Fibroblast of lung (primary cell): ENCODE data around the gene ANO2. TPM values are rescaled to one million over a fixed set of nuclear protein-coding genes. Genes with fewer than 3 reads are reported as not detected.
A peak's percentile ranks its signal among the peaks of the same experiment; 100 is the strongest.

Experiments
- DNase-seq, 2 donors: peaks; one replicate each; pipeline versions ENCODE4 v3.0.0 to v3.0.0-alpha.2; 2010; ENCODE audit warnings: low read depth in 2 of 2
- H2AFZ ChIP-seq: 2 replicates; pipeline ENCODE4 v1.5.1; 2012; ENCODE audit warnings: low read length, control low read depth, inconsistent platforms
- H3K27ac ChIP-seq: 2 replicates; pipeline ENCODE4 v1.5.1; 2011; ENCODE audit warnings: low read length, control low read depth; ENCODE audit not compliant: insufficient read depth
- H3K27me3 ChIP-seq: 2 replicates; pipeline ENCODE4 v1.5.1; 2011; ENCODE audit warnings: mild to moderate bottlenecking, low read length; ENCODE audit not compliant: control insufficient read depth, insufficient read depth
- H3K36me3 ChIP-seq: 2 replicates; pipeline ENCODE4 v1.5.1; 2011; ENCODE audit warnings: low read length; ENCODE audit not compliant: control insufficient read depth, insufficient read depth
- H3K4me1 ChIP-seq: 2 replicates; pipeline ENCODE4 v1.5.1; 2011; ENCODE audit warnings: low read length; ENCODE audit not compliant: control insufficient read depth, insufficient read depth; ENCODE audit errors: extremely low read depth
- H3K4me2 ChIP-seq: 2 replicates; pipeline ENCODE4 v1.5.1; 2011; ENCODE audit warnings: low read length, control low read depth; ENCODE audit not compliant: insufficient read depth; ENCODE audit errors: extremely low read depth
- H3K4me3 ChIP-seq, 4 experiments: fragments of 200-600 bp in 1 of 4; sonication (generic) in 1 of 4; replicated peaks in 1 of 4; 2 replicates each; pipeline ENCODE4 v1.5.1; 2011 to 2016; ENCODE audit warnings: low read length in 4 of 4, low read depth in 3 of 4, mild to moderate bottlenecking in 3 of 4, control low read depth in 2 of 4, inconsistent platforms in 1 of 4, mixed read lengths in 1 of 4; ENCODE audit not compliant: insufficient read depth in 1 of 4; ENCODE audit errors: control extremely low read depth in 1 of 4
- H3K79me2 ChIP-seq: 2 replicates; pipeline ENCODE4 v1.5.1; 2012; ENCODE audit warnings: mild to moderate bottlenecking, low read length, inconsistent platforms; ENCODE audit not compliant: control insufficient read depth, insufficient read depth
- H3K9ac ChIP-seq: 2 replicates; pipeline ENCODE4 v1.5.1; 2011; ENCODE audit warnings: mild to moderate bottlenecking, low read length, control low read depth; ENCODE audit not compliant: insufficient read depth
- H3K9me3 ChIP-seq: 2 replicates; pipeline ENCODE4 v1.5.1; 2012; ENCODE audit warnings: low read depth, low read length; ENCODE audit not compliant: control insufficient read depth, insufficient read depth
- H4K20me1 ChIP-seq: 2 replicates; pipeline ENCODE4 v1.5.1; 2011; ENCODE audit warnings: low read length; ENCODE audit not compliant: control insufficient read depth, insufficient read depth; ENCODE audit errors: extremely low read depth
- CTCF ChIP-seq, 2 donors: IDR thresholded peaks in 1 of 2; conservative IDR thresholded peaks in 1 of 2; 1 replicate in 1 of 2; 2 replicates in 1 of 2; pipeline ENCODE4 v1.5.1; 2011 to 2012; ENCODE audit warnings: low read length in 2 of 2, control low read depth in 1 of 2, inconsistent platforms in 1 of 2, low read depth in 1 of 2, mild to moderate bottlenecking in 1 of 2
- EZH2 ChIP-seq: IDR thresholded peaks from 2 replicates; pipeline ENCODE4 v1.5.1; 2012; ENCODE audit warnings: low read length, control low read depth, mild to moderate bottlenecking; ENCODE audit errors: missing control alignments
- polyA plus RNA-seq, 2 donors: library from polyadenylated mRNA; depleted of rRNA in 1 of 2; stranded (reverse) in 1 of 2; unstranded in 1 of 2; fragments of >200 nt; gene quantifications; 2 replicates each; pipeline ENCODE4 v1.2.1, GENCODE V29; 2011 to 2012; ENCODE audit warnings: missing spikeins in 1 of 2
- total RNA-seq: library from RNA; depleted of rRNA; stranded (reverse); fragments of >200 nt; gene quantifications from 2 replicates; pipeline ENCODE4 v1.2.1, GENCODE V29; 2014

The ANO2 gene
- total and polyA plus RNA-seq, 2 donors (not counting 1 experiment from before 2014, with no cell fraction given) = 0.15 to 0.17 TPM

- H2AFZ ChIP-seq = no peak overlapping the region
- H4K20me1 ChIP-seq = no peaks in the 10 kb centered on the region
- H3K9me3 ChIP-seq = no peaks in the 10 kb centered on the region
- no peaks in the 10 kb centered on the region for H3K36me3 ChIP-seq
- H3K4me2 ChIP-seq = no peak overlapping the region
- H3K27me3 ChIP-seq = no peaks in the 10 kb centered on the region
- H3K4me1 ChIP-seq = no peaks in the 10 kb centered on the region
- H3K9ac ChIP-seq = no peak overlapping the region
- DNase-seq = no peak
- H3K4me3 ChIP-seq = no peak overlapping the region
- H3K79me2 ChIP-seq = no peaks in the 10 kb centered on the region
- no peak overlapping the region for H3K27ac ChIP-seq
- TF ChIP-seq EZH2 = no peak
- TF ChIP-seq CTCF (conservative IDR thresholded peaks at IDR 0.05 in 1 of 2, IDR thresholded peaks at IDR 0.05 in 1 of 2; ENCODE audit: low read depth in 1 of 2, low read length in 2 of 2) = no peak
Measured at GRCh38 chr12:5581019-5581418, 364.0 kb downstream of the ANO2 start.

- H3K36me3 ChIP-seq = no peaks in the 10 kb centered on the region
- no peak overlapping the region for H3K4me2 ChIP-seq
- TF ChIP-seq CTCF (conservative IDR thresholded peaks at IDR 0.05 in 1 of 2, IDR thresholded peaks at IDR 0.05 in 1 of 2; ENCODE audit: low read depth in 1 of 2, low read length in 2 of 2) (no peak), EZH2 (no peak)
- no peaks in the 10 kb centered on the region for H3K9me3 ChIP-seq
- no peaks in the 10 kb centered on the region for H4K20me1 ChIP-seq
- no peak overlapping the region for H3K9ac ChIP-seq
- H2AFZ ChIP-seq = no peak overlapping the region
- H3K4me3 ChIP-seq = no peak overlapping the region
- no peaks in the 10 kb centered on the region for H3K27me3 ChIP-seq
- DNase-seq = no peak
- H3K4me1 ChIP-seq = no peaks in the 10 kb centered on the region
- H3K79me2 ChIP-seq = no peaks in the 10 kb centered on the region
- H3K27ac ChIP-seq = no peak overlapping the region
Measured at GRCh38 chr12:5578775-5579174, 366.3 kb downstream of the ANO2 start.

- Histone ChIP-seq H3K4me1 (no peaks in the 10 kb centered on the region), H2AFZ (no peak overlapping the region), H3K79me2 (no peaks in the 10 kb centered on the region), H3K27me3 (no peaks in the 10 kb centered on the region), H3K27ac (no peak overlapping the region), H3K9me3 (no peaks in the 10 kb centered on the region), H3K4me2 (no peak overlapping the region), H3K9ac (no peak overlapping the region), H3K36me3 (no peaks in the 10 kb centered on the region), H4K20me1 (no peaks in the 10 kb centered on the region), H3K4me3 (no peak overlapping the region)
- DNase-seq = peak in 1 of 2 donors; percentile 32
- TF ChIP-seq CTCF (conservative IDR thresholded peaks at IDR 0.05 in 1 of 2, IDR thresholded peaks at IDR 0.05 in 1 of 2; ENCODE audit: low read depth in 1 of 2, low read length in 2 of 2) (no peak), EZH2 (no peak)
Measured at GRCh38 chr12:5577741-5578140, 367.3 kb downstream of the ANO2 start.
